SJCRH30 (cell line): ENCODE results near the gene ZNF540. TPM values are rescaled to one million over a fixed set of nuclear protein-coding genes. Genes with fewer than 3 reads are reported as not detected.
"Not testable (repeated sequence)": the region's sequence is repeated elsewhere in the genome, so short reads cannot be mapped to it uniquely, and the experiment has no call there.

Experiments
- DNase-seq, 2 experiments: peaks; one replicate each; pipeline ENCODE4 v3.0.0-alpha.2; 2015 to 2020
- H3K27ac ChIP-seq: fragments of 250-450 bp; sonication (Bioruptor Pico); 2 replicates; pipeline ENCODE4 v1.5.1; 2020; ENCODE audit warnings: mild to moderate bottlenecking, moderate library complexity
- H3K27me3 ChIP-seq: fragments of 250-450 bp; sonication (Bioruptor Pico); 2 replicates; pipeline ENCODE4 v1.5.1; 2020; ENCODE audit warnings: mild to moderate bottlenecking, moderate library complexity
- H3K36me3 ChIP-seq: fragments of 250-450 bp; sonication (Bioruptor Pico); 2 replicates; pipeline ENCODE4 v1.5.1; 2020; ENCODE audit warnings: mild to moderate bottlenecking, moderate library complexity
- H3K4me1 ChIP-seq: fragments of 250-450 bp; sonication (Bioruptor Pico); 2 replicates; pipeline ENCODE4 v1.5.1; 2020; ENCODE audit warnings: mild to moderate bottlenecking, moderate library complexity
- H3K4me3 ChIP-seq: fragments of 250-450 bp; sonication (Bioruptor Pico); 2 replicates; pipeline ENCODE4 v1.5.1; 2020; ENCODE audit warnings: mild to moderate bottlenecking, moderate library complexity
- H3K9me3 ChIP-seq: fragments of 250-450 bp; sonication (Bioruptor Pico); replicated peaks from 2 replicates; pipeline ENCODE4 v1.5.1; 2020; ENCODE audit warnings: mild to moderate bottlenecking, moderate library complexity
- total RNA-seq: library from RNA; depleted of rRNA; stranded (reverse); fragments of >200 nt; shearing (Covaris generic); gene quantifications from 2 replicates; pipeline ENCODE4 v1.2.3, GENCODE V29; 2014; rRNA removed

ZNF540 gene
- total RNA-seq, 1 experiment from 2014 or later: 1.8 TPM

DNA sequence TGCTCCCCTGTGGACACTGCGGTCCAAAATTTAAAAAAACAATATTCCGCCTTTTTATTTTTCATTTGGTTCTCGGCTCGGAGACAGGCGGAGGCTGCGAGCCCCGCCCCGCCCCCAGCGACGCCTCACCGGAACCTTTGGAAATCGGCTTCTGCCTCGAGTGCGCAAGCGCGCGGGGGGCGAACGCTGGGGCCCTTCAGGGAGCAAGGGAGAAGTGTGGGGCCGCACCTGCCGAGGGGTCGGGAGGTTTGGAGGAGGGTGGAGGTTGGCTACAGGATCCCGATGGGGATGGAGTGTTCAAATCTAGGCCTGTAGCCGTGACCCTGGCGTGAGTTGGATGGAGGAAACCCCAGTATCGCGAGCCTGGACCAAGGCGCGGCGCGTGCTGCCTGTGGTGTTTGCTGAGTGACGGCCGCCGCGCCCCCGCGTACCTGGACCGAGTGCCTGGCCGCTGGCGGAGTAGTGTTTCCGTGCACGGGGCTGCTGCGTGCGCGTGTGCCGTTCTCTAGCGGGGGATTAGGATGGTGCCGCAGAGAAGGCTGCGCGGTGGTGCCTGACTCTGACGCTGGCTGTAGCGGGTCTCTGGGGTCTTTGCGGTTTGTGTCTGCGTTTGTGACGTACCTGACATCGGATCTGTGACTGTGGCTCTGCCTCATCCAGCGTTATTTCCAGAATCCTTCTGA is 61.2 kb downstream of the ZNF540 start:
- peak; percentile 91 to 92 for DNase-seq
- 0 out of 2 replicates have a peak, but pooled peaks cover 7% of the 10 kb centered on the region for H3K4me1 ChIP-seq
- peaks cover 10% of the 10 kb centered on the region for H3K36me3 ChIP-seq
- H3K9me3 ChIP-seq: peaks cover 11% of the 10 kb centered on the region; the same call in 1 of the 2 replicates
- H3K27me3 ChIP-seq: no peaks in the 10 kb centered on the region
- peak overlapping the region; percentile 68 for H3K4me3 ChIP-seq
- peak overlapping the region; percentile 73 for H3K27ac ChIP-seq

DNA sequence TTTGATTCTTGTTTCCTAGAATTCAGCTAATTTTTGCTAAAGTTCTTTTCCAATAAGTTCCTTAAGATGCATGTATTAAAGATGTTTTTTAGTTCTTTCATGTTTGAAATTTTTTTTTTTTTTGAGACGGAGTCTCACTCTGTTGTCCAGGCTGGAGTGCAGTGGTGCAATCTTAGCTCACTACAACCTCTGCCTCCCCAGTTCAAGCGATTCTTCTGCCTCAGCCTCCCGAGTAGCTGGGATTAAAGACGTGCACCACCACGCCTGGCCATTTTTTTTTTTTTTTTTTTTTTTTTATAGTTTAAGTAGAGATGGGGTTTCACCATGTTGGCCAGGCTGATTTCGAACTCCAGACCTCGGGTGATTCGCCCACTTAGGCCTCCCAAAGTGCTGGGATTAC is 62.5 kb downstream of the ZNF540 start:
- DNase-seq: not testable (repeated sequence)

More for the DNA sequence above, 62.5 kb downstream of the ZNF540 start:
- H3K4me3 ChIP-seq, H3K9me3 ChIP-seq, H3K27ac ChIP-seq, H3K4me1 ChIP-seq, H3K27me3 ChIP-seq, H3K36me3 ChIP-seq: not testable (repeated sequence)

Other genes starting within 250 kb of the ZNF540 start
- 8.1 and 8.4 TPM in 2 replicates for gene ZNF527, start 223.8 kb upstream of the ZNF540 start, total RNA-seq
- 16.9 and 21.9 TPM in 2 replicates for gene ZNF569, start 127.4 kb upstream of the ZNF540 start, total RNA-seq
- 9.4 and 11.8 TPM in 2 replicates for gene ZNF570, start 125.5 kb upstream of the ZNF540 start, total RNA-seq
- 1.9 and 2.3 TPM in 2 replicates for gene ZNF793, start 87.9 kb upstream of the ZNF540 start, total RNA-seq
- gene ZNF571, start 84 bp upstream of the ZNF540 start, total RNA-seq: 4.7 and 5.3 TPM in 2 replicates
- gene ZFP30, start 60.6 kb downstream of the ZNF540 start, total RNA-seq: 25.3 and 29.7 TPM in 2 replicates
- gene ZNF607, start 124.9 kb downstream of the ZNF540 start, total RNA-seq: 10.6 and 12.2 TPM in 2 replicates
- gene ZNF573, start 184.7 kb downstream of the ZNF540 start, total RNA-seq: 8.5 and 10.7 TPM in 2 replicates